IPS DF 6.9 (cell line): Measurements from ENCODE around the gene SMIM45.

ENCODE experiments used
- DNase-seq: peaks from one replicate; pipeline ENCODE4 v3.0.0-alpha.2; 2013; ENCODE audit warnings: low read depth, low spot score
- H3K27ac ChIP-seq: one replicate; pipeline ENCODE4 v1.5.1; 2013; ENCODE audit warnings: low read length, control low read depth
- H3K27me3 ChIP-seq: 2 replicates; pipeline ENCODE4 v1.6.1; 2013; ENCODE audit warnings: mild to moderate bottlenecking, low read length; ENCODE audit not compliant: control insufficient read depth, insufficient read depth
- H3K36me3 ChIP-seq: 2 replicates; pipeline ENCODE4 v1.6.1; 2013; ENCODE audit warnings: low read length; ENCODE audit not compliant: control insufficient read depth, insufficient read depth
- H3K4me1 ChIP-seq: 2 replicates; pipeline ENCODE4 v1.6.1; 2013; ENCODE audit warnings: low read length; ENCODE audit not compliant: control insufficient read depth, insufficient read depth
- H3K4me3 ChIP-seq: 2 replicates; pipeline ENCODE4 v1.5.1; 2013; ENCODE audit warnings: mild to moderate bottlenecking, low read length
- H3K9me3 ChIP-seq: 2 replicates; pipeline ENCODE4 v1.6.1; 2013; ENCODE audit warnings: low read length, inconsistent platforms; ENCODE audit not compliant: control insufficient read depth, insufficient read depth
- WGBS: extraction: QIAGEN DNeasy Blood & Tissue Kit; methylation state at CpG from one replicate; pipeline ENCODE4 v1.1.7; 2013; ENCODE audit warnings: mixed read lengths, missing lambda C conversion rate; ENCODE audit not compliant: insufficient read length, insufficient coverage; 5-methylcytosine and 5-hydroxymethylcytosine counted together

SMIM45 gene

GRCh38 chr22:41925783-41926460, 26.0 kb upstream of the SMIM45 start:
- Histone ChIP-seq H3K27ac (no peak overlapping the region), H3K9me3 (no peaks in the 10 kb centered on the region), H3K4me3 (peak overlapping the region; percentile 62; the same call in 1 of the 2 replicates), H3K36me3 (no peaks in the 10 kb centered on the region), H3K27me3 (peaks cover 13% of the 10 kb centered on the region; the same call in 1 of the 2 replicates), H3K4me1 (peaks cover 12% of the 10 kb centered on the region; the same call in 1 of the 2 replicates)
- WGBS, result no CpG with 5 or more reads among the region's 48 CpGs
- DNase-seq, result no peak

- H3K27ac ChIP-seq, result no peak overlapping the region
- WGBS, result no CpG with 5 or more reads among the region's 6 CpGs
- no peaks in the 10 kb centered on the region for H3K9me3 ChIP-seq
- DNase-seq, result no peak
- peaks cover 12% of the 10 kb centered on the region; the same call in 1 of the 2 replicates for H3K4me1 ChIP-seq
- peaks cover 13% of the 10 kb centered on the region; the same call in 1 of the 2 replicates for H3K27me3 ChIP-seq
- H3K4me3 ChIP-seq, result no peak overlapping the region
- H3K36me3 ChIP-seq, result no peaks in the 10 kb centered on the region
These were observed 24.1 kb upstream of the SMIM45 start for GRCh38 chr22:41927813-41928212.

- no peaks in the 10 kb centered on the region for H3K9me3 ChIP-seq
- no peak for DNase-seq
- no peak overlapping the region for H3K27ac ChIP-seq
- WGBS, result 100% methylated on average over 1 of the region's 14 CpGs
- no peak overlapping the region for H3K4me3 ChIP-seq
- H3K4me1 ChIP-seq, result peaks cover 12% of the 10 kb centered on the region; the same call in 1 of the 2 replicates
- no peaks in the 10 kb centered on the region for H3K36me3 ChIP-seq
- peaks cover 10% of the 10 kb centered on the region; the same call in 1 of the 2 replicates for H3K27me3 ChIP-seq
These were observed 23.1 kb upstream of the SMIM45 start for GRCh38 chr22:41928593-41929417.

- DNase-seq, result no peak
- no CpG with 5 or more reads among the region's 8 CpGs for WGBS
- H3K4me1 ChIP-seq, result peaks cover 12% of the 10 kb centered on the region; the same call in 1 of the 2 replicates
- peaks cover 10% of the 10 kb centered on the region; the same call in 1 of the 2 replicates for H3K27me3 ChIP-seq
- H3K27ac ChIP-seq, result no peak overlapping the region
- H3K4me3 ChIP-seq, result no peak overlapping the region
- H3K36me3 ChIP-seq, result no peaks in the 10 kb centered on the region
- H3K9me3 ChIP-seq, result no peaks in the 10 kb centered on the region
These were observed 22.5 kb upstream of the SMIM45 start for GRCh38 chr22:41929418-41929810.

GRCh38 chr22:41931701-41932269, 20.2 kb upstream of the SMIM45 start:
- H3K9me3 ChIP-seq, result no peaks in the 10 kb centered on the region
- H3K27ac ChIP-seq, result no peak overlapping the region
- H3K4me3 ChIP-seq, result no peak overlapping the region
- peaks cover 7% of the 10 kb centered on the region; the same call in 1 of the 2 replicates for H3K4me1 ChIP-seq
- H3K36me3 ChIP-seq, result no peaks in the 10 kb centered on the region
- no peaks in the 10 kb centered on the region; the same call in 1 of the 2 replicates for H3K27me3 ChIP-seq
- no peak for DNase-seq
- no CpG with 5 or more reads among the region's 10 CpGs for WGBS

GRCh38 chr22:41932353-41932752, 19.6 kb upstream of the SMIM45 start:
- no CpG with 5 or more reads among the region's 12 CpGs for WGBS
- peaks cover 7% of the 10 kb centered on the region; the same call in 1 of the 2 replicates for H3K4me1 ChIP-seq
- H3K36me3 ChIP-seq, result peaks cover under 1% of the 10 kb centered on the region; the same call in 1 of the 2 replicates

GRCh38 chr22:41933411-41934177, 18.4 kb upstream of the SMIM45 start:
- no peaks in the 10 kb centered on the region for H3K27me3 ChIP-seq
- H3K4me1 ChIP-seq, result peaks cover 3% of the 10 kb centered on the region; the same call in 1 of the 2 replicates
- no peak for DNase-seq
- no peak overlapping the region for H3K27ac ChIP-seq
- H3K36me3 ChIP-seq, result peaks cover 3% of the 10 kb centered on the region; the same call in 1 of the 2 replicates
- H3K9me3 ChIP-seq, result no peaks in the 10 kb centered on the region
- no CpG with 5 or more reads among the region's 16 CpGs for WGBS
- no peak overlapping the region for H3K4me3 ChIP-seq

More at GRCh38 chr22:41932353-41932752, 19.6 kb upstream of the SMIM45 start:
- Histone ChIP-seq H3K9me3 (no peaks in the 10 kb centered on the region), H3K27ac (no peak overlapping the region), H3K4me3 (no peak overlapping the region), H3K27me3 (no peaks in the 10 kb centered on the region; the same call in 1 of the 2 replicates)
- no peak for DNase-seq

- no peak overlapping the region for H3K27ac ChIP-seq
- H3K27me3 ChIP-seq, result no peaks in the 10 kb centered on the region
- H3K9me3 ChIP-seq, result no peaks in the 10 kb centered on the region
- no CpG with 5 or more reads among the region's 17 CpGs for WGBS
- DNase-seq, result no peak
- no peaks in the 10 kb centered on the region for H3K4me1 ChIP-seq
- H3K36me3 ChIP-seq, result peaks cover 11% of the 10 kb centered on the region
- H3K4me3 ChIP-seq, result no peak overlapping the region
These were observed 17.5 kb upstream of the SMIM45 start for GRCh38 chr22:41934284-41935014.

- Histone ChIP-seq H3K4me3 (no peak overlapping the region), H3K27me3 (no peaks in the 10 kb centered on the region), H3K27ac (no peak overlapping the region), H3K36me3 (peaks cover 12% of the 10 kb centered on the region), H3K9me3 (no peaks in the 10 kb centered on the region), H3K4me1 (no peaks in the 10 kb centered on the region)
- no CpG with 5 or more reads among the region's 4 CpGs for WGBS
- DNase-seq, result no peak
These were observed 17.0 kb upstream of the SMIM45 start for GRCh38 chr22:41935015-41935351.
